GM21737 (cell line): ENCODE data around the gene ZBTB16.

ENCODE experiments used
- ATAC-seq: cut with Tn5 transposase; IDR thresholded peaks from one replicate; pipeline ENCODE4 v1.9.1; 2021; ENCODE audit warnings: mild to moderate bottlenecking, moderate library complexity; ENCODE audit not compliant: unreplicated experiment

ZBTB16 gene

GRCh38 chr11:114150671-114151070 is 91.2 kb downstream of the ZBTB16 start:
- ATAC-seq = no peak

DNA sequence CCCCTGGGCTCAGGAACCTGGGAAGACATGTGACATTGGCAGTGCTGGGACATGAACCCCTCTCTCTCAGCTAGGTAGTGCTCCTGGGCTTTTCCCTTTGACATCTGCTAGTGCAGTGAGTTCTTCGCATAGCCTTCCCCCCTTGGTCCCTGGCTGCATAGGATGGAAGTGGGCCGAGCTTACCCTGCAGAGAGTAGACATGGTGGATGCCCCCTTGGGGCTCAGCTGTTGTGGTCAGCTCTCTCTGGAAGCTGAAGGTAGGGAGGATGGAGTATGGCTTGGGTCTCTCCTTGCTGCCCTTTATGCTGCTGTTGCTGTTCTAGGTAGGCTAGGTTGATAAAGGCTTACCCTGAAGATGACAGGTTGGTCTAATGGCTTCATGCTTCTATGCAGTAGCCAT is 92.1 kb downstream of the ZBTB16 start:
- ATAC-seq = no peak

DNA sequence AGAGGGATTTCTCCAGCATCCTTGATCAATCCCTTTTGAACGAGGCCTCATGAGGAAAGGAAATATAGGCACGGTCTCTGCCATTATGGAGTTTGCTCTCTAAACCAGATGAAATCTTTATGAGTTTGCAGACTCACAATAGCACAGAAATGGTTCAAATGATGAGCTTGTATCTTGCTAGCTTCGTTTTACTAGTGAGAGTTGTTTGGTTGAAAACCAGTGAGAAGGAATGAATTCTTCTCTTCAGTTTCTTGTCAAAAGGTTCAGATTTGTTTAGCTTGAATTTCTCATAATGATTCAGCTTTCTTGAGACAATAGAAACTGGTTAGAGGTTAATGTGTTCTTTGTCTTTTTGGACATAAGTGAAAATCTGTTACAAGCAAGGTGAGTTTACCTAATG is 92.7 kb downstream of the ZBTB16 start:
- ATAC-seq = no peak

GRCh38 chr11:114152785-114153184 is 93.3 kb downstream of the ZBTB16 start:
- ATAC-seq = no peak

GRCh38 chr11:114153224-114153623 is 93.7 kb downstream of the ZBTB16 start:
- no peak for ATAC-seq

DNA sequence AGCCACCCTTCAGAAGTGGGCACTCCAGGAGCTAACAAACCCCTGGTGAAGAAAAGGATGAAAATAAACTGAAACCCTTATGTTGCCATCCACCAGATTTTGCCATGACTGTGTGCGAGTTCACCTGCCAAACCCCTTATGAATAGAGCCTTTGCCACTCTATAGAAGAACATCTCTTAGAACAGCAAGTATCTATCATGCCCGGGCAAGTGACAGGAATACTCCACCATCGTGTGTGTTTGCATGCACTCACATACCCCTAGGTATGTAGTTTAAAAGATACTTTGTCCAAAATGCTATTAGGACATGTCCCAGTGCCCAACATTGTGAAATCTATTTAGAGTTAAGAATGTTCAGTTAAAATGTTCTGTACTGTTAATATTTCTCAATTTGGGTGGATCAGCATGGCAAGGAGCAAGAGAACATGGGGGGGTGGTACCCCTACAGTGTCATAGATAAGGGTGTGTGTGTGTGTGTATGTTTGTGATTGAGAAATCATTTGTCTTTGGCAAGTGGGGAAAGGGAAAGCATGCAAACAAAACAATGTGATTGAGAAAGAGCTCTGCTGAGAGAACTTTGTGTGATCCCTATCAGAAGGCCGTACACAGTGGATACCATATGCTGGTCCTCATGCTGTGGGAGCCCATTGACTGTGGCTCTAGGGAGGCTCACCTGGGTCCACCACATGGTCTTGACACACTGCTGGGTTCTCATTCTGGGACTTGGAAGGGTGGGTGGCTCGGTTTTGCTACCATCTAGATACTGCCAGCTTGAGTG is 94.9 kb downstream of the ZBTB16 start:
- no peak for ATAC-seq

- ATAC-seq = no peak
These were observed 95.6 kb downstream of the ZBTB16 start for GRCh38 chr11:114155116-114155515.

- no peak for ATAC-seq
These were observed 96.6 kb downstream of the ZBTB16 start for GRCh38 chr11:114156131-114156581.

DNA sequence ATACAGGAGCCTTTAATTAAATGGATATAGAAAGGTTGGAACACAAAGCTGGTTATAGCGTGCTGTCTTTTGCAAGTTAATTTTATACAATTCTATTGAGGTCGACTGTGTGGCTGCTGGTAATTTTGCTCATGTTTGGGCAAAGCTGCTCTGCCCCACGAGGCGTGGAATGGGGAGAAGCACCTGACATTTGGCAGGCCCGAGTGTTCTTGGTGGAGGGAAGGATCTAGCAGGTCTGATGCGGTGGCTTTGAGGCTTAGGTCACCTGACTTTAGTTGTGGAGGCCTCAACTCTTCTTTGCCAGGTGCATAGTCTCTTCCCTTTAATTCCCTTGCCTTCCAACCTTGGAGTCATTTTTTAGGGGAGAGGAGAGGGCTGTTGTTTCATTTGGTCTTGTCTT is 97.3 kb downstream of the ZBTB16 start:
- no peak for ATAC-seq

DNA sequence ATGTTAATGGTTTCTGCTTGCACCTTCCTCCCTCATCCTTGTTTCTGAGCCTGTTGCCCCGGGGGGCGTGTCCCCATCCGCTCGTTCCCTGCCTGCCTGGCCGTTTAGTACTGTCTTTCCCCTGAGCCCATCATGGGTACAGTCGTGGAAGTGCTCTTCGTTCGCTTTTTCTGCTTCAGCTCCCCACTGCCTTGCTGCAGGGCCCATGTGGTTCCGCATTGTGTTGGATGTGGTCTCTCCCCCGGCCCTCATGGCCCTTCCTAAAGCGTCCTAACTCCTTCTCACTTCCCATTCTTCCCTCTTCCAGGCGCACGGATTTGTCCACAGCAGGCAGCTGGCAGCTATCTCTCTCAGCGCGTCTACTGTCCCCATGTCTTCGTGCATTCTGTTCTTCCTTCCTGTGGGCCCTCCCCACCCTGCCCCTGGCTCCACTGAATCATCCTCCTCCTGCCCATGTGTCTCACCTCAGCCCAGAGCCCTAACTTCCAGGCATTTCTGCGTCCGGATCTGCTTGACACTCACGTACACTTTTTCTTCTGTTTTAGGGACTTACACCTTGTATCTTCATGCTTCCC is 98.1 kb downstream of the ZBTB16 start:
- ATAC-seq = no peak

DNA sequence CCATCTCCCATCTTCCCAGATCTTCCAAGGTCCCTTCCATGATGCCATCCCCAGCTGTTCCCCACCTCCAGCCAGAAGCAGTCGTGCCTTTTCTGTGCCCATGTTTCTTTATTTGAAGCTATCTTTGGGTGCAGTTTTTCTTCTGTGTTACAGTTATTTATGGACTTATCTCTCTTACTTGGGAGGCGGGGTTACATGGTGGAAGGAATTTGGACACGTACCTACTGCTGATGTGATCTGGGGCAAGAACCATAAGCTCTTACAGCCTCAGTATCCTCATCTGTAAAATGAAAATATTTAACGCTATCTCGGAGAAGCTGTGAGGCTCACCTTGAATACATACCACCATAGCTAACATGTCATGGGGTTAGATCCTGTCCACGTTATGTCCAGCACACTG is 98.9 kb downstream of the ZBTB16 start:
- no peak for ATAC-seq

DNA sequence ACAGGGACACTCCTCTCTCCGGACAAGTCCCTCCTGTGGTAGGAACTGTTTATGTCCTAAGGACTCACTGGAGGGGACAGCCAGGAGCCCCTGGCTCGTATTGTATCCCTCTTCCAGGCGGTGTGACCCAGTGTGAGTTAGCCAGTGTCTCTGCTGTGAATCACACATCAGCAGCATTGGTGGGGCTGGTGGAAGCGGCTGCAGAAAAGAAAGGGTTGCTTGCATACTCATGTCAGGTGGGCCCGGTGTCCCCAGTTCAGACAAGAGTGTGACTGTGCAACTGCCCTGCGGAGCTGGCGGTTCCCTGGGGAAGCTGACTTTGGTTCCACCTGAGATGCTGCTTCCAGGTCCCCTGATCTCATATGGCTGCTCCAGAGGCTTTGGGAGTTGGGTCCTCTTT is 99.4 kb downstream of the ZBTB16 start:
- ATAC-seq = no peak

DNA sequence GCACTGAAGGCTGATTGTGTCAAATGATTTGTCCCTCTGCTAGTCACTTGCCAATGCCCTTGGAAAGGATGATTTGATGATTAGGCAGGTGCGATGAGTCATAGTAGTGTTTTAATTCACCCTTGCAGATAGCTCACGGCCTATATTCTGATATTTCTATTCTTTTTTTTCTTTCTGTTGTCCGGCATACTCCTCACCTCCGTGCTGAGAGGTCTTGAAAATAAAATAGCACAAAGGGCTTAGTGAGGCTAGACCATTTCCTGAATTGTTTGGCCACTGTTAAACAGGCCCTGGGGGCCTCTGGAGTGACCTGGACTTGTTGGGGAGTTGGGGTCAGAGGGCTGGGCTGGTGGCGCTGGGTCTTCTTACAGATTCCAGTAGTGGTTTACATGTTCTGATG is 99.8 kb downstream of the ZBTB16 start:
- ATAC-seq = no peak

- peak; percentile 74 for ATAC-seq
These were observed 100.5 kb downstream of the ZBTB16 start for GRCh38 chr11:114159802-114160632.

DNA sequence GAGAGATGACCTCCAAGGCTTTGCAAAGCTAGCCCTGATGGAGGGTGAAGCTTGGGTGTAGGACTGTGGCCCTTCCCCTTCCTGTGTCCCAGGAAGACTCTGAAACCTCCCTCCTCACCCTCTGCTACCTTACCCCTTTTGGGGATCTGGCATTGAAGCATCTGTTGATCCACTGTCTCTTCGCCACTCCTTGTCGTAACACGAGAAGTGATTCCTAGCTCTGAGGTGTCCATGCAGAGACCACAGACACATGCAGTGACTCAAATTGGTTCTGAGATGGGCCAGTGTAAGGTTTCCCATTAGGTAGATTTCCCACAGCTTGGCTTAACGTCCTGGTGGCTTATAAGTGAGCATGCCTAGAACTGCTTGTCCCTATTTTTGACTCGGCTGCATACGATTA is 101.4 kb downstream of the ZBTB16 start:
- ATAC-seq = no peak

DNA sequence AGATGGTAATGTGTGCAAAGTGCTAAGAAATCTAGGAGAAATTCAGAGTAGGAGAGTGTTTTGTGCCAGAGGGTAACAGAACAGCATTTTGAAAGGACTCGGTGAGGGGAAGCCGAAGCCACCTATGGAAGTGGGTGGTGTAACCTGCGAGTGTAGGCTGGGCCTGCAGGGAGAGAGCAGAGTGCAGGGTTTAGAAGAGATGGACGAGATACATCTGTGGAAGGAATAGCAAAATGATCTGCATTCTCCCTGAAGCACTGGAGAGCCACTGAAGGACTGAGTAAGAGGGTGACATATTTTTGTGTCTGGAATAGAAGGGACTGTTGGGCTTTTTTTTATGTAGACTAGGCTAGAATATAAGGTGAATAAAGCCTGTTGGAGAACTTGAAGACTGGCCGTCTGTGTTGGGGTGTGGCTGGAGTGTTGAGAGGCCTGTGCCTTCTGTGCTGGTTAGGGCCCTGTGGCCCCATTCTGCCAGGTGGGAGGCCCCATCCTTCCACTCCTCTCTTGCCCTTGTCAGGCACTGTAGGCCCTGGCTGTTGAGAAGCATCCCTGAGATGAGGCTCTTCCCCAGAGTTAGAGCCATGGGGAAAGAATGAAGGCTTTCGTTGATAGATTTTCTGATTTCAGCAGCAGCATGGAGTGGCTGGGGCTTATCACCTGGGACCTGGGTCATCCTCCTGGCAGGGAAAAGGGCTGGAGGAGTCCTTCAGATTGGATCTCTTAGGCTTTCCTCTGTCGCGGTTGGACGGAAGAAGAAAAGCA is 102.2 kb downstream of the ZBTB16 start:
- no peak for ATAC-seq

DNA sequence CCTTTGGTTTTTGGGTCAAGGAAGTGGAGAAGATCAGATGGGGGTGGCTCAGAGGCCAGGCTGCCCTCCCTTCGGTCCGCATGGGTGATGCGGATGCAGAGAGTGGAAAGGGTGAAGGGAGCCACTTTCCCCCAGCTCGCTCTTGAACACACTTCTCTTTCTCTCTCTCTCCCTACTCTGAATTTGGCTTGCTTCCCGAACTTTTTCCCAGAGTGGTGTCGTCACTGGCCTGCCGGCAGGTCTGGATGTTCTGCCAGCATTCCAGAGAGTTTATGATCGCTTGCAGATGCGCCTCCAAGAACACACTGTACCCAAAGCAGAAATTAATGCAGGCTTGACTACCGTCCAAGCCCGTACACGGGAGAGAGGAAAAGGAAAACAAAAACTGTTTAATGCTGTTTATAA is 103.2 kb downstream of the ZBTB16 start:
- no peak for ATAC-seq

- no peak for ATAC-seq
These were observed 103.7 kb downstream of the ZBTB16 start for GRCh38 chr11:114163229-114163631.

GRCh38 chr11:114163830-114164401 is 104.4 kb downstream of the ZBTB16 start:
- ATAC-seq = no peak

- ATAC-seq = no peak
These were observed 105.0 kb downstream of the ZBTB16 start for GRCh38 chr11:114164546-114164945.
